Raji (cell line): ENCODE data around the gene DTX1.

Experiments used
- POLR2A ChIP-seq: IDR thresholded peaks from 2 replicates; pipeline ENCODE4 v1.6.1; 2011; ENCODE audit warnings: low read depth, low read length, control low read depth; ENCODE audit not compliant: insufficient read depth

Gene DTX1

DNA sequence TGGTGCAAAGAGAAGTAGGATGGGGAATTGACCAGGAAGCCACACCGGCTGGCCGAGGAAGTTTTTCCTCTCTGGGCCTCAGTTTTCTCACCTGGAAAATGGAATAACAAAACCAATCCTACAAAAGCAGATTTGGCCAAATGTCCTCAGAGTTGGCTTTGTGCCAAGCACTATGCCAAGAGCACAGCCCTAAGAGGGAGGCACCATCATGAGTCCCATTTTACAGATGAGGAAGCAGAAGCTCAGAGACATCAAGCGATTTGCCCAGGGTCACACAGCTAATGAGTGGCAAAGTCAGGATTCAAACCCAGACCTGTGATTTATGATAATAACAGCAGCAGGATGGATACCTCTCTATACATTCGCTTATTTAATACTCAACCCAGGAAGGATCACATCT is 51.8 kb downstream of the DTX1 start:
- TF ChIP-seq POLR2A: no peak

DNA sequence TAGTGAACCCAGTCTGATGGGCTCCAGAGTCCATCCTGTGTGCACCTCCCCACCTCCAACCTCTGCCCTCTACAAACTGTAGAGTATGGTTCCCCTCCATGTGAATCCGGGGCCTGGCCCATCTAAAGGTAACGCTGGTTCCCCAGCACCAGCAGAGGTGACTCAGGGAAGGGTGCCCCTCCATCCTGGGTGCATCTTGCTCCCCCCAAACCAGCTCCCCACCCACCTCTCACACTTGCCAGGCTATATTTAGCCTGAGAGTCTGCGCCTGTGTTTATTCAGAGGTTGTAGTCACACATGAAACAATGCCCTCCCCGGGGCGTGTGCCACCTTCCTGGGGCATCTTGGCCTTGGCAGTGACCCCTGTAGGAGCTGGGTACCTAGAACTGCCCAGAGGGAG is 52.8 kb downstream of the DTX1 start:
- TF ChIP-seq POLR2A: no peak

GRCh38 chr12:113109872-113110599 is 53.5 kb downstream of the DTX1 start:
- no peak for TF ChIP-seq POLR2A

- TF ChIP-seq POLR2A: no peak
Observed at GRCh38 chr12:113111247-113111646, 54.7 kb downstream of the DTX1 start.

GRCh38 chr12:113112043-113112899 is 55.7 kb downstream of the DTX1 start:
- TF ChIP-seq POLR2A: no peak

- no peak for TF ChIP-seq POLR2A
Observed at GRCh38 chr12:113113397-113113796, 56.9 kb downstream of the DTX1 start.

DNA sequence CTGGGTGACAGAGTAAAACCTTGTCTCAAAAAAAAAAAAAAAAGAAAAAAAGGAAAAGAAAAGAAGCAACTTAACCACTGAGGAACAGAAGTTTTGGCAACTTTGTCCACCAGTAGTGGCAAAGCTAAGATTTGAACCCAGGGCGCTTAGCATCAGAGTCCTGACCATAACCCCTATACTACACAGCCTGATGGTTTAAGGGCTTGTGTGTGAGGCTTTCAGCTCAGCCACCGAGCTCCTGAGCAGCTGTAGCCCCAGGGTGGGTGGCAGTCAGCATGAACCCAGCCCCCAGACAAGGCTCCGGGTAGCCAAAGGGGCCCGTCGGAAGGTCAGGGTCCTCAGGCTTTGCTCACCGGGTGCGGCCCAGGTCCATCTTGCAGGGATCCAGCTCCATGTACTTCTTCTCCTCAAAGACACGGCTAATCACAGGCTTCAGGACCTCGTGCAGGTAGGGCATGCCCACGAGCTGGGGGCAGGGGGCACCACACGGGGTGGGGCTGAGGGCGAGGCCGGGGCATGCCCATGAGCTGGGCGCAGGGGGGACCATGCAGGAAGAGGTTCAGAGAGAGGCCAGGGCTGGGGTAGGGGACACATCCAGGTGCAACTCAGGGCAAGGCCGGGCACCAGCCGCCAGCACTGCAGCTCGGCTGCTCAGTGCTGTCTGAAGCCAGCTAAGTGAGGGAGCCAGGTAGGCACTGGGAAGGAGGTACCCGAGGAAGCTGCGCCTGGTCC is 58.1 kb downstream of the DTX1 start:
- TF ChIP-seq POLR2A: no peak

GRCh38 chr12:113115455-113116126 is 59.1 kb downstream of the DTX1 start:
- no peak for TF ChIP-seq POLR2A

- no peak for TF ChIP-seq POLR2A
Observed at GRCh38 chr12:113116875-113117274, 60.3 kb downstream of the DTX1 start.

DNA sequence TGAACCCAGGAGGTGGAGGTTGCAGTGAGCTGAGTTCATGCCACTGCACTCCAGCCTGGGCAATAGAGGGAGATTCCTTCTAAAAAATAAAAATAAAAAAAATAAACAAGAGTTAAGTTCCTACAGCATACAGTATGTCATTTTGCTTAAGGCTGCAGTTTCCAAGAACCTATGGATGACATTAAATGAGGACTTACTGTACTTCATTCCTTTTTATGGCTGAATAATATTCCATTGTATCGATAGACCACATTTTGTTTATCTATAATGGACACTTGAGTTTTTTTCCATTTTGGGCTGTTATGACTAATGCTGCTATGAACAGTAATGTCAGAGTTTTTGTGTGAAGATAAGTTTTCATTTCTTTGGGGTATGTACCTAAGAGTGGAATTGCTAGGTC is 61.6 kb downstream of the DTX1 start:
- TF ChIP-seq POLR2A: no peak

GRCh38 chr12:113119980-113120669 is 63.6 kb downstream of the DTX1 start:
- TF ChIP-seq POLR2A: no peak

DNA sequence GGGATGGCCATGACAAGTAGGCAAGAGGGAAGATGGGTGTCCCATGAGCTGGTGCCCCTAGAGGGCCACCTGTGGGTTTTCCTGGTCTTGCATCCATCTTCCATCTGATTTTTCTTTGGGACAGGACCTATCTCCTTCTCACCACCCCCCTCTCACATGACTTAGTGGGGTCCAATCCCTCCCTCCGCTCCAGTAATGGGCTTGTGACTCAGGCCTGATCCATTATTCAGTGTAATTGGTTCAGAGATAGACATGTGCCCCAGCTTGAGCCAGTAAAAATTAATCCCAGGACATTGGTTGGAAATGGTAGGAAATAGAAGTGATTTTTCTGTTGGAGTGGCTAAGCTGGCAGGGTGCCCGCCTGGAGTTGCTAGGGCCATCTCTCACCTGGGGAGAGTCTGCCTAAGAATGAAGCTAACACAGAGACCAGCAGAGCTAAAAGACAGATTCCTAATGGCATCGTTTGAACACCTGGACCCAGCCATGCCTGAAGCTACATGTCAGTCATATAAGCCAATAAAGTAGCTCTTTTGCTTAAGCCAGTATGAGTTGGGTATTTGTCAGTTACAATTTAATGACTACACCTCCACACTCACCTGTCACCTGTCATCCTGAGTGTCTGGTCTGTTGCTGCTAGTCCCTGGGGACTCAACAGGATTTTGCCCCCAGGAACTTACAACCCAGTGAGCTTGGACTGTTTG is 64.3 kb downstream of the DTX1 start:
- no peak for TF ChIP-seq POLR2A

DNA sequence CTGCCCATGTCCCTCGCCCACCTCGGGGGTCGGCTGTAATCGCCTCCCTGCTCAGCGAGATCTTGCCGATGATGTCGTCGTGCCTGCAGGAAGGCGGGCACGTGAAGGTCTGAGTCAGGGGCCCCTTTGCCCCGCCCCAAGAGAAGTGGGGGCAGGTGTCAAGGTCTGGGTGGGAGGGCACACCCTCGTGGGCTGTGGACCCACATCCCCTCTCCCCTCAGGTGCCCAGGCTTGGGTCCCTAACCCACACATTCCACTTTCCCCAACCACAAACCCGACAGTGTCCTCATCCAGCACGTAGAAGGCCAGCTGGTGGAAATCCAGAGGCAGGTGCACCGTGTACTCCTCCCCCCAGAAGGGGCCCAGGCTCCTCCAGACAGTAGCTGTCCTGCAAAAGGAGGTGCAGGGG is 71.3 kb downstream of the DTX1 start:
- no peak for TF ChIP-seq POLR2A
